NT2/D1 (cell line): ENCODE results near the gene GPR78.

Experiments
- DNase-seq: peaks from one replicate; pipeline ENCODE4 v3.0.0-alpha.2; 2011; ENCODE audit warnings: low read depth, low spot score
- H3K27me3 ChIP-seq: 2 replicates; pipeline ENCODE4 v1.6.0; 2011; ENCODE audit warnings: mild to moderate bottlenecking; ENCODE audit not compliant: insufficient read length, insufficient read depth
- H3K36me3 ChIP-seq: 2 replicates; pipeline ENCODE4 v1.6.1; 2011; ENCODE audit warnings: mild to moderate bottlenecking, low read length, mixed read lengths; ENCODE audit not compliant: insufficient read depth, insufficient read length
- H3K4me1 ChIP-seq: 2 replicates; pipeline ENCODE4 v1.5.1; 2011; ENCODE audit not compliant: insufficient read depth, insufficient read length
- H3K4me3 ChIP-seq: 2 replicates; pipeline ENCODE4 v1.5.1; 2011; ENCODE audit warnings: low read depth; ENCODE audit not compliant: insufficient read length
- H3K9ac ChIP-seq: 2 replicates; pipeline ENCODE4 v1.6.0; 2011; ENCODE audit warnings: low read depth; ENCODE audit not compliant: insufficient read length
- H3K9me3 ChIP-seq: 2 replicates; pipeline ENCODE4 v1.5.1; 2011; ENCODE audit warnings: mild to moderate bottlenecking, low read length; ENCODE audit not compliant: insufficient read depth
- SUZ12 ChIP-seq: IDR thresholded peaks from 2 replicates; pipeline ENCODE4 v1.6.1; 2011; ENCODE audit not compliant: insufficient read length, insufficient read depth; ENCODE audit errors: extremely low read depth
- YY1 ChIP-seq: IDR thresholded peaks from 2 replicates; pipeline ENCODE4 v1.6.1; 2011; ENCODE audit not compliant: insufficient read length, insufficient read depth
- ZNF274 ChIP-seq: IDR thresholded peaks from 2 replicates; pipeline ENCODE4 v1.6.1; 2011; ENCODE audit warnings: mild to moderate bottlenecking, low read depth, low read length

Gene GPR78

GRCh38 chr4:8599657-8600056 lies 19.5 kb downstream of the GPR78 start:
- no peaks in the 10 kb centered on the region for H3K9me3 ChIP-seq
- TF ChIP-seq ZNF274 (no peak), YY1 (no peak), SUZ12 (no peak)
- DNase-seq = no peak
- peaks cover 90% of the 10 kb centered on the region for H3K36me3 ChIP-seq
- H3K4me1 ChIP-seq = peaks cover 20% of the 10 kb centered on the region
- no peaks in the 10 kb centered on the region for H3K27me3 ChIP-seq
- H3K9ac ChIP-seq = no peak overlapping the region
- no peak overlapping the region for H3K4me3 ChIP-seq

GRCh38 chr4:8600266-8600665 lies 20.1 kb downstream of the GPR78 start:
- Histone ChIP-seq H3K4me3 (no peak overlapping the region), H3K4me1 (peaks cover 19% of the 10 kb centered on the region), H3K9ac (no peak overlapping the region), H3K27me3 (no peaks in the 10 kb centered on the region), H3K9me3 (no peaks in the 10 kb centered on the region), H3K36me3 (peaks cover 92% of the 10 kb centered on the region)
- TF ChIP-seq ZNF274 = no peak
- no peak for TF ChIP-seq SUZ12
- no peak for TF ChIP-seq YY1
- no peak for DNase-seq

GRCh38 chr4:8600686-8601085 lies 20.5 kb downstream of the GPR78 start:
- no peak for DNase-seq
- Histone ChIP-seq H3K4me3 (no peak overlapping the region), H3K9me3 (no peaks in the 10 kb centered on the region), H3K36me3 (peaks cover 92% of the 10 kb centered on the region), H3K27me3 (no peaks in the 10 kb centered on the region), H3K9ac (no peak overlapping the region), H3K4me1 (peaks cover 15% of the 10 kb centered on the region)
- TF ChIP-seq SUZ12 = no peak
- TF ChIP-seq ZNF274 = no peak
- TF ChIP-seq YY1 = no peak

DNA sequence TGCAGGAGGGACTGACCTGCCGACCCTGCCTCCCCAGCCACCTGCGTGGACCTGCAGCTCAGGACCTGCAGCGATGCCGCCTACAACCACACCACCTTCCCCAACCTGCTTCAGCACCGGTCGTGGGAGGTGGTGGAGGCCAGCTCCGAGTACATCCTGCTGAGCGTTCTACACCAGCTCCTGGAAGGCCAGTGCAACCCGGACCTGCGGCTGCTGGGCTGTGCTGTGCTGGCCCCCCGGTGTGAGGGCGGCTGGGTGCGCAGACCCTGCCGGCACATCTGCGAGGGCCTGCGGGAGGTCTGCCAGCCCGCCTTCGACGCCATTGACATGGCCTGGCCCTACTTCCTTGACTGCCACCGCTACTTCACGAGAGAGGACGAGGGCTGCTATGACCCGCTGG lies 20.9 kb downstream of the GPR78 start:
- H3K27me3 ChIP-seq = no peaks in the 10 kb centered on the region
- TF ChIP-seq SUZ12 = no peak
- no peak for TF ChIP-seq YY1
- no peak for TF ChIP-seq ZNF274
- DNase-seq = no peak
- no peak overlapping the region for H3K4me3 ChIP-seq
- H3K36me3 ChIP-seq = peaks cover 95% of the 10 kb centered on the region
- peaks cover 13% of the 10 kb centered on the region for H3K4me1 ChIP-seq
- no peak overlapping the region for H3K9ac ChIP-seq
- no peaks in the 10 kb centered on the region for H3K9me3 ChIP-seq

- Histone ChIP-seq H3K4me3 (no peak overlapping the region), H3K36me3 (peaks cover 95% of the 10 kb centered on the region), H3K4me1 (peaks cover 13% of the 10 kb centered on the region), H3K9ac (no peak overlapping the region), H3K27me3 (no peaks in the 10 kb centered on the region), H3K9me3 (no peaks in the 10 kb centered on the region)
- TF ChIP-seq ZNF274 (no peak), SUZ12 (no peak), YY1 (no peak)
- DNase-seq = no peak
Measured at GRCh38 chr4:8601556-8601955, 21.4 kb downstream of the GPR78 start.

GRCh38 chr4:8602686-8603430 lies 22.7 kb downstream of the GPR78 start:
- no peak for DNase-seq
- peaks cover 18% of the 10 kb centered on the region for H3K4me1 ChIP-seq
- no peaks in the 10 kb centered on the region for H3K9me3 ChIP-seq
- peaks cover 92% of the 10 kb centered on the region for H3K36me3 ChIP-seq
- no peaks in the 10 kb centered on the region for H3K27me3 ChIP-seq
- TF ChIP-seq ZNF274 = no peak
- no peak for TF ChIP-seq YY1
- no peak for TF ChIP-seq SUZ12
- H3K9ac ChIP-seq = no peak overlapping the region
- H3K4me3 ChIP-seq = no peak overlapping the region

DNA sequence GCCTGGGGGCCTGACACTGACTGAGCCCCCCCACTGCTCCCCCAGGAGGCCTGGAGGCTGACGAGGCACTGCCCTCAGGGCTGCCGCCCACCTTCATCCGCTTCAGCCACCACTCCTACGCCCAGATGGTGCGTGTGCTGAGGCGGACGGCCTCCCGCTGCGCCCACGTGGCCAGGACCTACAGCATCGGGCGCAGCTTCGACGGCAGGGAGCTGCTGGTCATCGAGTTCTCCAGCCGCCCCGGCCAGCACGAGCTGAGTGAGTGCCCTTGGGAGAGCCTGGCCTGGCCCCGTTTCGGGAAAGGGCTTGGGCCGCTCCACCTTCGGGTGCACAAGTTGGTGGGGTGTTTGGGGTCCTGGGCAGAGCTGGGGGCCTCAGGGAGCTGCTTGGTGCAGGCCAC lies 23.7 kb downstream of the GPR78 start:
- H3K9ac ChIP-seq = no peak overlapping the region
- H3K27me3 ChIP-seq = no peaks in the 10 kb centered on the region
- H3K36me3 ChIP-seq = peaks cover 91% of the 10 kb centered on the region
- no peak overlapping the region for H3K4me3 ChIP-seq
- H3K4me1 ChIP-seq = peaks cover 13% of the 10 kb centered on the region
- no peaks in the 10 kb centered on the region for H3K9me3 ChIP-seq
- TF ChIP-seq SUZ12 (no peak), YY1 (no peak), ZNF274 (no peak)
- DNase-seq = no peak
